ENCODE measurements around the gene TTC27. TPM values are rescaled to one million over a fixed set of nuclear protein-coding genes. Genes with fewer than 3 reads are reported as not detected.
"Not testable (repeated sequence)": the region's sequence is repeated elsewhere in the genome, so short reads cannot be mapped to it uniquely, and the experiment has no call there.

Gene TTC27
- total RNA-seq, 2 donors from 2014 or later, result 7.9 to 12.3 TPM

- ATAC-seq, result no peak
- intact Hi-C loops (cut with DNase I), result no loop called here
- DNase-seq, result no peak
Measured at GRCh38 chr2:32832821-32833220, 205.0 kb downstream of the TTC27 start.

- intact Hi-C loops (cut with DNase I), result no loop called here
- DNase-seq, result no peak
Measured at GRCh38 chr2:32833709-32834108, 205.9 kb downstream of the TTC27 start.

GRCh38 chr2:32835148-32835547 is 207.3 kb downstream of the TTC27 start:
- intact Hi-C loops (cut with DNase I), result no loop called here
- DNase-seq (no peak), ATAC-seq (no peak)

More at GRCh38 chr2:32833709-32834108, 205.9 kb downstream of the TTC27 start:
- no peak for ATAC-seq

GRCh38 chr2:32836933-32837332 is 209.1 kb downstream of the TTC27 start:
- intact Hi-C loops (cut with DNase I), result no loop called here
- ATAC-seq (no peak), DNase-seq (no peak)

GRCh38 chr2:32838418-32838817 is 210.6 kb downstream of the TTC27 start:
- no peak for DNase-seq
- intact Hi-C loops (cut with DNase I), result no loop called here
- no peak for ATAC-seq

GRCh38 chr2:32838949-32839348 is 211.1 kb downstream of the TTC27 start:
- ATAC-seq, result no peak
- intact Hi-C loops (cut with DNase I), result no loop called here

GRCh38 chr2:32841931-32842898 is 214.4 kb downstream of the TTC27 start:
- intact Hi-C loops (cut with DNase I), result no loop called here
- DNase-seq (no peak), ATAC-seq (peak; percentile 24 to 56)

More at GRCh38 chr2:32838949-32839348, 211.1 kb downstream of the TTC27 start:
- DNase-seq, result no peak

- no peak for DNase-seq
- intact Hi-C loops (cut with DNase I), result no loop called here
- no peak for ATAC-seq
Measured at GRCh38 chr2:32843699-32844098, 215.8 kb downstream of the TTC27 start.

- DNase-seq (no peak), ATAC-seq (no peak)
- intact Hi-C loops (cut with DNase I), result no loop called here
Measured at GRCh38 chr2:32844253-32844652, 216.4 kb downstream of the TTC27 start.

GRCh38 chr2:32846274-32846673 is 218.4 kb downstream of the TTC27 start:
- ATAC-seq; intact Hi-C loops (cut with DNase I); DNase-seq: not testable (repeated sequence)

GRCh38 chr2:32847734-32848133 is 219.9 kb downstream of the TTC27 start:
- no peak for ATAC-seq
- intact Hi-C loops (cut with DNase I), result no loop called here
- no peak for DNase-seq

GRCh38 chr2:32849456-32850194 is 221.8 kb downstream of the TTC27 start:
- DNase-seq (no peak), ATAC-seq (peak in 1 of 2 donors; percentile 71)
- intact Hi-C loops (cut with DNase I), result no loop called here

- intact Hi-C loops (cut with DNase I), result no loop called here
- DNase-seq (no peak), ATAC-seq (no peak)
Measured at GRCh38 chr2:32851777-32852439, 224.1 kb downstream of the TTC27 start.

GRCh38 chr2:32852856-32853255 is 225.0 kb downstream of the TTC27 start:
- intact Hi-C loops (cut with DNase I), result no loop called here
- ATAC-seq, result no peak
- no peak for DNase-seq

- ATAC-seq (no peak), DNase-seq (no peak)
- intact Hi-C loops (cut with DNase I), result no loop called here
Measured at GRCh38 chr2:32856891-32857290, 229.0 kb downstream of the TTC27 start.

- ATAC-seq (no peak), DNase-seq (no peak)
- intact Hi-C loops (cut with DNase I), result no loop called here
Measured at GRCh38 chr2:32858713-32859112, 230.9 kb downstream of the TTC27 start.

- ATAC-seq (no peak), DNase-seq (no peak)
- intact Hi-C loops (cut with DNase I), result no loop called here
Measured at GRCh38 chr2:32860385-32860784, 232.5 kb downstream of the TTC27 start.

GRCh38 chr2:32862269-32863055 is 234.6 kb downstream of the TTC27 start:
- intact Hi-C loops (cut with DNase I), result no loop called here
- no peak for DNase-seq
- ATAC-seq, result no peak

- intact Hi-C loops (cut with DNase I), result no loop called here
- ATAC-seq (no peak), DNase-seq (no peak)
Measured at GRCh38 chr2:32863326-32863725, 235.5 kb downstream of the TTC27 start.

Measured in left cardiac atrium (tissue), 4 donors.